Tibial nerve (tissue), 3 donors: ENCODE measurements around the gene RELCH.

Experiments
- POLR2A ChIP-seq, 2 donors: fragments of 450-650 bp; IDR thresholded peaks; one replicate each; pipeline ENCODE4 v1.6.1; 2017; ENCODE audit warnings: antibody characterized with exemption in 2 of 2, mild to moderate bottlenecking in 2 of 2, moderate library complexity in 2 of 2
- TF ChIP-seq, protein P1 (sequence below), 5 experiments: fragments of 200-600 bp in 3 of 5; fragments of 450-650 bp in 2 of 5; sonication (generic) in 3 of 5; IDR thresholded peaks; one replicate each; pipeline ENCODE4 v1.5.1; 2016 to 2019; ENCODE audit warnings: antibody characterized with exemption in 5 of 5, mild to moderate bottlenecking in 3 of 5, moderate library complexity in 2 of 5

DNA sequence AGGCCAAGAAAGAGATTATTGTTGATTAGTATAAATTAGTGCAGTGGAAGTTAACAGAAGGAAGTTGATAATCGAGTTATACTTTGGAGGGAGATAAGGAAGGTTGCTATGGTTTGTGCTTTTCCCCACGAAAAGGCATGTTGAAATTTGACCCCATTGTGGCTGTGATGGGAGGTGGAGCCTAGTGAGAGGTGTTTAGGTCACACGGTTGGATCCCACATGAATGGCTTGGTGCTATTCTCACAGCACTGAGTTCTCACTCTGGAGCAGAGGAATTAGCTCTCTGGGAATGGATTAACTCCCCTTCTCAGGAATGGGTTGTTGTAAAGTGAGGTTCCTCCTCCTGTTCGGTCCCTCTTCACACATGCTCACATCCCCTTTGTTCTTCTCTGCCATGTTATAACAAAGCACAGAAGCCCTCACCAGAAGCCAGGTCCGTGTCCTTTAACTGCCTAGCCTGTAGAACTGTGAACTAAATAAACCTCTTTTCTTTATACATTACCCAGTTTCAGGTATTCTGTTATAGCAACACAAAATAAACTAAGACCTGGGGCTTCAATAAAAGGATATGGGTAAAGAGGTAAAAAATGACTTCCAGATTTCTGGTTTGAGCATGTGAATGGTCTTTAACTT lies 22.1 kb upstream of the RELCH start:
- no peak for TF ChIP-seq POLR2A (IDR thresholded peaks at IDR 0.05)
- TF ChIP-seq, protein P1, sequence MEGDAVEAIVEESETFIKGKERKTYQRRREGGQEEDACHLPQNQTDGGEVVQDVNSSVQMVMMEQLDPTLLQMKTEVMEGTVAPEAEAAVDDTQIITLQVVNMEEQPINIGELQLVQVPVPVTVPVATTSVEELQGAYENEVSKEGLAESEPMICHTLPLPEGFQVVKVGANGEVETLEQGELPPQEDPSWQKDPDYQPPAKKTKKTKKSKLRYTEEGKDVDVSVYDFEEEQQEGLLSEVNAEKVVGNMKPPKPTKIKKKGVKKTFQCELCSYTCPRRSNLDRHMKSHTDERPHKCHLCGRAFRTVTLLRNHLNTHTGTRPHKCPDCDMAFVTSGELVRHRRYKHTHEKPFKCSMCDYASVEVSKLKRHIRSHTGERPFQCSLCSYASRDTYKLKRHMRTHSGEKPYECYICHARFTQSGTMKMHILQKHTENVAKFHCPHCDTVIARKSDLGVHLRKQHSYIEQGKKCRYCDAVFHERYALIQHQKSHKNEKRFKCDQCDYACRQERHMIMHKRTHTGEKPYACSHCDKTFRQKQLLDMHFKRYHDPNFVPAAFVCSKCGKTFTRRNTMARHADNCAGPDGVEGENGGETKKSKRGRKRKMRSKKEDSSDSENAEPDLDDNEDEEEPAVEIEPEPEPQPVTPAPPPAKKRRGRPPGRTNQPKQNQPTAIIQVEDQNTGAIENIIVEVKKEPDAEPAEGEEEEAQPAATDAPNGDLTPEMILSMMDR (IDR thresholded peaks at IDR 0.05), result no peak
